Psoas muscle (tissue), 8 donors: ENCODE data around the gene CAPSL. TPM values are rescaled to one million over a fixed set of nuclear protein-coding genes. Genes with fewer than 3 reads are reported as not detected.

Source experiments
- ATAC-seq, 4 donors: fragments of 200-7000 bp; cut with Tn5 transposase; one replicate each; pipeline ENCODE4 v1.9.1; 2020; ENCODE audit warnings: moderate library complexity in 3 of 4, mild to moderate bottlenecking in 2 of 4
- DNase-seq, 2 donors: peaks; one replicate each; pipeline ENCODE4 v3.0.0-alpha.2; 2020
- H3K27ac ChIP-seq: fragments of 200-600 bp; one replicate; pipeline ENCODE4 v1.8.0; 2022
- H3K27me3 ChIP-seq, 3 donors: fragments of 200-600 bp in 1 of 3; one replicate each; pipeline versions ENCODE4 v1.6.1 to v1.8.0; 2013 to 2022; ENCODE audit warnings: low read length in 2 of 3, mild to moderate bottlenecking in 2 of 3, moderate library complexity in 1 of 3; ENCODE audit not compliant: insufficient read depth in 3 of 3
- H3K36me3 ChIP-seq, 2 donors: fragments of 200-600 bp in 1 of 2; one replicate each; pipeline versions ENCODE4 v1.6.1 to v1.8.0; 2013 to 2022; ENCODE audit warnings: low read depth in 1 of 2, mild to moderate bottlenecking in 1 of 2, moderate library complexity in 1 of 2; ENCODE audit not compliant: insufficient read depth in 1 of 2
- H3K4me1 ChIP-seq: fragments of 200-600 bp; one replicate; pipeline ENCODE4 v1.8.0; 2022
- H3K4me3 ChIP-seq: fragments of 200-600 bp; one replicate; pipeline ENCODE4 v1.8.0; 2022; ENCODE audit warnings: mild to moderate bottlenecking
- H3K9me3 ChIP-seq: fragments of 200-600 bp; one replicate; pipeline ENCODE4 v1.8.0; 2022
- WGBS, 3 donors: extraction: QIAGEN DNeasy Blood & Tissue Kit; methylation state at CpG; one replicate each; pipeline versions ENCODE4 v1.1.6 to v1.1.7; 2013; 5-methylcytosine and 5-hydroxymethylcytosine counted together
- intact Hi-C, 2 donors: fragments of 100-400 bp; cut with DNase I; formaldehyde crosslinking; loops; one replicate each; pipeline versions ENCODE4 v1.11.0 to v1.14.2; 2022
- polyA plus RNA-seq, 3 donors: library from polyadenylated mRNA; stranded (reverse); fragments of 200-250 nt; gene quantifications; one replicate each; pipeline ENCODE4 v1.2.3, GENCODE V29; 2013
- total RNA-seq, 4 donors: library from RNA; stranded (reverse); fragmentation: NEBNext Ultra II Directional in 2 of 4; extraction: Animal tissue kit (Norgen Biotek cat#: 25700) in 2 of 4; gene quantifications; one replicate each; pipeline versions ENCODE4 v1.2.1 to v1.2.4, GENCODE V29; 2021 to 2023
- TF ChIP-seq, protein P1 (sequence below): fragments of 200-600 bp; IDR thresholded peaks from one replicate; pipeline ENCODE4 v1.8.0; 2022; ENCODE audit warnings: antibody characterized with exemption
- donor health status: healthy with polysubstance abuse.
- donor health status: DM: no; HTN: no; CAD: no; lungs with moderate emphysema.
- donor health status: Bipolar disorder and iron deficiency.
- donor health status: healthy.
- donor health status: DM: yes; HTN: yes; CAD: no.
- donor health status: DM: no; HTN: no; CAD: no.
- donor health status: DM: no; HTN: no; CAD: no.
- donor health status: DM: yes; HTN: yes; CAD: no.

CAPSL gene
- total and polyA plus RNA-seq, 7 donors: not detected

DNA sequence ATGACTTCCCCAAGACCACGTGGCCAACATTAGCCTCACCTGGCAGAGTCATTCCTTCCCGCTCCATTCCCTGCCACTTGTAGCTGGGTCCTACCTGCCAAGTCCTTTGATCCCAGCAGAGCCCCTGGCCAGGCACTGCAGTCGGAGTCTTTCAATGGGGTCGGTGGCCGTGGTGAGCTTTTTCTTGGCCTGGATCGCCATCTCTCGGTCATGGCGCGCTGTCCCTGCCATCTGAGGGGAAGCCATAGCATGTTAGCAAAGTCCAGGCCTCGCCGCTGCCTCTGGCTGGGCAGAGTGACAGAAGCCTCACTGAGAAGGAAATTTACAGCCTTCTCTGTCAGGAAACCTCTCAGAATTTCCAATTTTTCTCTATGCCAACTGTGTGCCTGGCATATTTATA is 17.5 kb downstream of the CAPSL start:
- no peak for ATAC-seq
- H3K27me3 ChIP-seq: peaks cover 0 to 33% (median 5%) of the 10 kb centered on the region in 3 donors
- H3K4me1 ChIP-seq: no peaks in the 10 kb centered on the region
- no peak for DNase-seq
- WGBS, 3 donors: 59 to 63% (median 60%) methylated on average over 11 of the region's 11 CpGs
- intact Hi-C loops: loop anchor here (2.0 to 10.0 kb wide), 2 partner anchors 306 to 830 kb away; partner anchors contain the start of gene SPEF2 (in 1 of the 2)
- H3K9me3 ChIP-seq: no peaks in the 10 kb centered on the region
- H3K4me3 ChIP-seq: no peak overlapping the region
- TF ChIP-seq, protein P1, sequence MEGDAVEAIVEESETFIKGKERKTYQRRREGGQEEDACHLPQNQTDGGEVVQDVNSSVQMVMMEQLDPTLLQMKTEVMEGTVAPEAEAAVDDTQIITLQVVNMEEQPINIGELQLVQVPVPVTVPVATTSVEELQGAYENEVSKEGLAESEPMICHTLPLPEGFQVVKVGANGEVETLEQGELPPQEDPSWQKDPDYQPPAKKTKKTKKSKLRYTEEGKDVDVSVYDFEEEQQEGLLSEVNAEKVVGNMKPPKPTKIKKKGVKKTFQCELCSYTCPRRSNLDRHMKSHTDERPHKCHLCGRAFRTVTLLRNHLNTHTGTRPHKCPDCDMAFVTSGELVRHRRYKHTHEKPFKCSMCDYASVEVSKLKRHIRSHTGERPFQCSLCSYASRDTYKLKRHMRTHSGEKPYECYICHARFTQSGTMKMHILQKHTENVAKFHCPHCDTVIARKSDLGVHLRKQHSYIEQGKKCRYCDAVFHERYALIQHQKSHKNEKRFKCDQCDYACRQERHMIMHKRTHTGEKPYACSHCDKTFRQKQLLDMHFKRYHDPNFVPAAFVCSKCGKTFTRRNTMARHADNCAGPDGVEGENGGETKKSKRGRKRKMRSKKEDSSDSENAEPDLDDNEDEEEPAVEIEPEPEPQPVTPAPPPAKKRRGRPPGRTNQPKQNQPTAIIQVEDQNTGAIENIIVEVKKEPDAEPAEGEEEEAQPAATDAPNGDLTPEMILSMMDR: no peak
- H3K36me3 ChIP-seq: no peaks in the 10 kb centered on the region
- H3K27ac ChIP-seq: no peak overlapping the region

DNA sequence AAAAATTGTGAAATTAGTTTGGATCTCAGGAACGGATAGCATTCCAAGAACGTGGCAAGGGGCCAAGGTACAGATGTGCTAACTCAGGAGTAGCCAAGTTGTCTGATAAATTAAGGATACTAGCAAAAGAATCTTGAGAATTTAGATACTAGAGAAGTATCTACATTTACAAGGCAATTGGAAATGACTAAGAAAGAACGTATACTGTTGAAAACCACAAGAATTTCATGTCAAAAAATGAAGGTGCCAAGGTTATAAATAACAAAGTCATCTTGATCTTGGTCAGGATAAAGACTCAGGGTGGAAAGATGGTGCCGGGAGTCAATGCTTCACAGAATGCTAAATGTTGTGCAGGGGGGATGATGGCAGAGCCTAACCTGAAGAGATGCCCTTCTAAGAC is 19.2 kb downstream of the CAPSL start:
- Histone ChIP-seq H3K9me3 (no peaks in the 10 kb centered on the region), H3K4me1 (no peaks in the 10 kb centered on the region), H3K4me3 (no peak overlapping the region), H3K27me3 (peaks cover 0 to 22% (median 0%) of the 10 kb centered on the region in 3 donors), H3K36me3 (no peaks in the 10 kb centered on the region), H3K27ac (no peak overlapping the region)
- intact Hi-C loops: no loop called here
- DNase-seq (no peak), ATAC-seq (no peak)
- TF ChIP-seq, protein P1: no peak
- WGBS, 3 donors: 38 to 51% (median 48%) methylated on average over 4 of the region's 4 CpGs

DNA sequence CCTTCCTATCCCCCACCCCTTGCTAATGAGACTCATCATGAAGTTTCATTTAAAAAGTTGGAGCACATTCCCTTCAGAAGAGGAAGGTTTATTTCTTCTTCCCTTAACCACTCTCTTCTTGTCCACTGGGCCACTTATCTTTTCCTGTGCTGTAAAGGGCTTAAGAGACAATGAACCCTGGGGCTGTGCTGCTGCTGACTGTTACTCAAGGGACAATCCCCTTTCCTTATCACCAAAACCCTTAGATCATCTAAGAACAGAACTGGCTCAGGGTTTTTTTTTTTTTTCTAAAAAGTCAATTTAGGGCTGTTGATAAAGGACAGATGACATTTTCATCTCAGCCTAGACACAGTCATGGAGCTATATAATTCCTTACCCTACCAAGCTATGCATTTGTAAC is 29.6 kb downstream of the CAPSL start:
- ATAC-seq: no peak
- no peaks in the 10 kb centered on the region for H3K9me3 ChIP-seq
- DNase-seq: no peak
- H3K27me3 ChIP-seq: no peaks in the 10 kb centered on the region
- H3K4me1 ChIP-seq: no peaks in the 10 kb centered on the region
- intact Hi-C loops: no loop called here
- no peak overlapping the region for H3K27ac ChIP-seq
- no peak overlapping the region for H3K4me3 ChIP-seq
- TF ChIP-seq, protein P1: no peak
- H3K36me3 ChIP-seq: no peaks in the 10 kb centered on the region

DNA sequence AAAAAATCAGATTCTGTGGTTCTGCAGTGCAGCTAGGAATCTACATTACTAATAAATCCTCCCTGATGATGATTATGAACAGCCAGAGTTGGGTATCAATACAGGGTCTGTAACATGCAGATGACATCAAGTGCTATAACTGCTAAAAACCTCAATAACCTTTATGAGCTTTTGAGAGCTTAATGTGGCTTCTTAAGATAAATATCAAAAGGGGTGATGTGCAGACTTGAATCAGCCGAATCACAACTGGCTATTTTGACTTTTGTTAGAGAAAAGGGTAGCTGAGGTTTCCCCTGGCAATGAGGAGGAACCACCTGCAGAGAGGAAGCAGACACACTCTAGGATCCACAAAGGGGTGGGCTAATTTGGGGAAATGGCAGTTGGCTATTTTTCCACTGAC is 30.2 kb downstream of the CAPSL start:
- Histone ChIP-seq H3K27ac (no peak overlapping the region), H3K9me3 (no peaks in the 10 kb centered on the region), H3K27me3 (no peaks in the 10 kb centered on the region), H3K36me3 (no peaks in the 10 kb centered on the region), H3K4me3 (no peak overlapping the region), H3K4me1 (no peaks in the 10 kb centered on the region)
- intact Hi-C loops: no loop called here
- 37 to 39% (median 39%) methylated on average over 1 of the region's 1 CpG for WGBS, 3 donors
- DNase-seq: no peak
- TF ChIP-seq, protein P1: no peak
- ATAC-seq: no peak

DNA sequence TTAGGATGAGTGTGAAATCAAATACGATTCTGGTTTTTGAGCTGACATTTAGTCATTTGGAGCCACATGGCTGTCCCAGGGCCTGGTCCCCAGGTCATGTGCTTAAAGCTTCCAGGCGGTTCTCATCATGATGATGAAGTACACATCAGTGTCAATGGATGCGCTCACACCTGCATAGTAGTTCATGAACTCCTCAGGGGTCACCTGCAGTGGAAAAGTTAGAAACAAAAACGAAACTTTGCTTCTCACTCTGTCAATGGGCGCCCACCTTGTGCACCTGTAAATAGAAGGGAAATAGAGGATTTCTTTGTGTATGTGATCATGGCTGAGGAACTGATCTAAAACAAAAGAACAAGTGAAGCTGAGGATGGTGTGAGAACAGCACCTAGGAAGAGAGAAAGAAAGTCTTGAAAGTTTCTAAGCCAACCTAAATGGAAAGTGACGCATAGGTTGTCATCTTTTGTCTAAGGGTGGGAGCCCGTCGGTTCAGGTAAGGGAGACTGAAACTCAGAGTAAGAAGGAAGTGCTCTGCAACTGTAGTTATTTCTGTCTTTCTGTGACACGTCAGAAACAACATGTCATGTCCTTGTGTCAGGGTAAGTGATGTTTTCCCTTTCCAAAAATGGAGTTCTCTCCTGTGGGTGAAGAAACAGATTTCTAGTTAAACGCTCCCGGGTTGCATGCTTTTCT is 33.8 kb downstream of the CAPSL start:
- no peaks in the 10 kb centered on the region for H3K4me1 ChIP-seq
- ATAC-seq: no peak
- TF ChIP-seq, protein P1: no peak
- no peak overlapping the region for H3K4me3 ChIP-seq
- intact Hi-C loops: no loop called here
- H3K27me3 ChIP-seq: no peaks in the 10 kb centered on the region
- no peaks in the 10 kb centered on the region for H3K9me3 ChIP-seq
- H3K36me3 ChIP-seq: no peaks in the 10 kb centered on the region
- H3K27ac ChIP-seq: no peak overlapping the region
- DNase-seq: no peak
- WGBS, 3 donors: 76 to 84% (median 82%) methylated on average over 11 of the region's 11 CpGs
